HepG2 (cell line): Measurements from ENCODE around the gene TCP11L1. TPM values are rescaled to one million over a fixed set of nuclear protein-coding genes. Genes with fewer than 3 reads are reported as not detected.

Experiments
- ATAC-seq: fragments of 200-7000 bp; cut with Tn5 transposase; 3 replicates; pipeline ENCODE4 v1.9.1; 2020; ENCODE audit warnings: mild to moderate bottlenecking, moderate library complexity
- BruUV-seq: library from RNA; stranded (reverse); fragments of 400-500 nt; replicated peaks from 2 replicates; lab custom pipeline; 2021; lab: Mats Ljungman, UMichigan
- CTCF ChIA-PET: fragments of 300-600 bp; formaldehyde crosslinking; extraction: SDS; loops from one replicate; lab custom pipeline; 2021; ENCODE audit warnings: low total read pairs, inconsistent platforms, low intra/inter-chr PET ratio; lab: Yijun Ruan, JAX
- POLR2A ChIA-PET: fragments of 350-600 bp; sonication (Branson Sonifier 250); formaldehyde crosslinking; loops from one replicate; lab custom pipeline; 2020; ENCODE audit warnings: antibody characterized with exemption, inconsistent platforms; lab: Yijun Ruan, JAX
- DNase-seq: peaks from one replicate; pipeline ENCODE4 v3.0.0-alpha.2; 2015; ENCODE audit warnings: low spot score
- FAIRE-seq: peaks from 3 replicates; lab custom pipeline; 2011; peaks lifted over from hg19 to GRCh38; lab: Jason Lieb, UNC
- H2AFZ ChIP-seq: one replicate; pipeline ENCODE4 v1.6.1; 2011; ENCODE audit warnings: low read length, inconsistent platforms
- H3K27ac ChIP-seq: fragments of 300-600 bp; 3 replicates; pipeline ENCODE4 v1.8.0; 2011; ENCODE audit warnings: mixed run types, mild to moderate bottlenecking, mixed read lengths, low read length, inconsistent platforms; ENCODE audit not compliant: insufficient read depth; ENCODE audit errors: extremely low read length
- H3K27me3 ChIP-seq, 2 experiments: fragments of 200-600 bp in 1 of 2; 2 replicates in 1 of 2; 3 replicates in 1 of 2; pipeline versions ENCODE4 v1.6.0 to v1.8.0; 2011; ENCODE audit warnings: low read length in 2 of 2, mild to moderate bottlenecking in 2 of 2, moderate library complexity in 2 of 2, inconsistent platforms in 1 of 2; ENCODE audit not compliant: insufficient read depth in 2 of 2, control insufficient read depth in 1 of 2
- H3K36me3 ChIP-seq, 2 experiments: fragments of 200-600 bp in 1 of 2; replicated peaks in 1 of 2; 2 replicates in 1 of 2; 3 replicates in 1 of 2; pipeline versions ENCODE4 v1.5.1 to v1.8.0; 2011; ENCODE audit warnings: low read length in 2 of 2, inconsistent platforms in 1 of 2; ENCODE audit not compliant: insufficient read depth in 2 of 2, control insufficient read depth in 1 of 2
- H3K4me1 ChIP-seq: 2 replicates; pipeline ENCODE4 v1.5.1; 2012; ENCODE audit warnings: low read length, inconsistent platforms; ENCODE audit not compliant: insufficient read depth
- H3K4me2 ChIP-seq: 2 replicates; pipeline ENCODE4 v1.6.0; 2011; ENCODE audit warnings: low read depth, low read length, inconsistent platforms
- H3K4me3 ChIP-seq, 3 experiments: fragments of 200-600 bp in 1 of 3; sonication (generic), shearing (Covaris generic) in 1 of 3; replicated peaks in 1 of 3; 2 replicates each; pipeline ENCODE4 v1.5.1; 2011 to 2016; ENCODE audit warnings: low read length in 3 of 3, inconsistent platforms in 2 of 3, low read depth in 2 of 3, mild to moderate bottlenecking in 2 of 3, control low read depth in 1 of 3, mixed read lengths in 1 of 3; ENCODE audit not compliant: insufficient read depth in 1 of 3
- H3K79me2 ChIP-seq: one replicate; pipeline ENCODE4 v1.6.1; 2011; ENCODE audit warnings: low read length, inconsistent platforms; ENCODE audit not compliant: insufficient read depth
- H3K9ac ChIP-seq: 2 replicates; pipeline ENCODE4 v1.6.0; 2011; ENCODE audit warnings: mild to moderate bottlenecking, low read depth, low read length, inconsistent platforms; ENCODE audit not compliant: insufficient read depth
- H3K9me3 ChIP-seq: 2 replicates; pipeline ENCODE4 v1.5.1; 2012; ENCODE audit warnings: mild to moderate bottlenecking, low read length
- H4K20me1 ChIP-seq: 2 replicates; pipeline ENCODE4 v1.6.0; 2011; ENCODE audit warnings: inconsistent platforms, mild to moderate bottlenecking, low read length, moderate library complexity; ENCODE audit not compliant: insufficient read depth
- AGO2 ChIP-seq: fragments of 200-400 bp; formaldehyde crosslinking; optimal IDR thresholded peaks from 2 replicates; pipeline ENCODE3; 2017; ENCODE audit warnings: mild to moderate bottlenecking, low read depth, low read length, moderate library complexity
- EHMT2 ChIP-seq: fragments of 200-600 bp; sonication (generic); IDR thresholded peaks from 2 replicates; pipeline ENCODE4 v1.7.0; 2017; ENCODE audit warnings: antibody characterized with exemption, low read depth, low read length, borderline replicate concordance
- SNAPC2 ChIP-seq: sonication (generic); formaldehyde crosslinking; IDR thresholded peaks from 2 replicates; pipeline ENCODE4 v1.8.1; 2022; ENCODE audit warnings: mild to moderate bottlenecking, missing genetic modification reagents
- TEAD3 ChIP-seq: optimal IDR thresholded peaks from 2 replicates; pipeline ENCODE3; 2016; ENCODE audit warnings: borderline replicate concordance
- TSC22D2 ChIP-seq: sonication (generic); formaldehyde crosslinking; IDR thresholded peaks from 2 replicates; pipeline ENCODE4 v1.5.1; 2020; ENCODE audit warnings: missing genetic modification reagents, mild to moderate bottlenecking, borderline replicate concordance
- ZBTB34 ChIP-seq: sonication (generic); formaldehyde crosslinking; IDR thresholded peaks from 2 replicates; pipeline ENCODE4 v1.8.0; 2022; ENCODE audit warnings: mild to moderate bottlenecking, missing genetic modification reagents
- ZBTB43 ChIP-seq: sonication (generic); formaldehyde crosslinking; conservative IDR thresholded peaks from 2 replicates; pipeline ENCODE4 v1.4.0; 2020; ENCODE audit warnings: missing genetic modification reagents
- ZNF335 ChIP-seq: sonication (generic); formaldehyde crosslinking; IDR thresholded peaks from 2 replicates; pipeline ENCODE4 v1.4.0; 2020; ENCODE audit warnings: missing genetic modification reagents
- ZNF362 ChIP-seq: sonication (generic); formaldehyde crosslinking; IDR thresholded peaks from 2 replicates; pipeline ENCODE4 v1.4.0; 2020; ENCODE audit warnings: missing genetic modification reagents, mild to moderate bottlenecking, borderline replicate concordance
- ZNF382 ChIP-seq: sonication (generic); formaldehyde crosslinking; IDR thresholded peaks from 2 replicates; pipeline ENCODE4 v1.5.0; 2020; ENCODE audit warnings: missing genetic modification reagents, mild to moderate bottlenecking, borderline replicate concordance
- ZNF770 ChIP-seq: sonication (generic); formaldehyde crosslinking; IDR thresholded peaks from 2 replicates; pipeline ENCODE4 v1.5.0; 2020; ENCODE audit warnings: mild to moderate bottlenecking, missing genetic modification reagents
- ZSCAN25 ChIP-seq: sonication (generic); formaldehyde crosslinking; IDR thresholded peaks from 2 replicates; pipeline ENCODE4 v1.8.0; 2022; ENCODE audit warnings: mild to moderate bottlenecking, missing genetic modification reagents
- in situ Hi-C: cut with HindIII; loops from 2 replicates; pipeline ENCODE4 v1.10.0; 2017; ENCODE audit warnings: low pct_unique_long_range_greater_than_20kb; ENCODE audit not compliant: extremely low pct_ligation_motif_present
- intact Hi-C: fragments of 100-400 bp; cut with micrococcal nuclease; formaldehyde crosslinking; loops from one replicate; pipeline ENCODE4 v1.10.0; 2022; ENCODE audit not compliant: unreplicated experiment
- polyA plus RNA-seq, 8 experiments: library from polyadenylated mRNA; depleted of rRNA in 3 of 8; stranded (reverse) in 7 of 8; unstranded in 1 of 8; fragments of >200 nt; fragmentation: Illumina TruSeq in 4 of 8; extraction: Trizol in 4 of 8; gene quantifications; 2 replicates each; pipeline versions ENCODE4 v1.2.1 to v1.2.3, GENCODE V29; 2011 to 2016; ENCODE audit warnings: low read depth in 4 of 8, missing spikeins in 1 of 8, mixed read lengths in 1 of 8; ENCODE audit not compliant: insufficient read depth in 1 of 8
- total RNA-seq, 5 experiments: library from RNA; depleted of rRNA; stranded (reverse); fragments of >200 nt; fragmentation: Illumina TruSeq; extraction: Trizol; gene quantifications; 2 replicates each; pipeline ENCODE4 v1.2.3, GENCODE V29; 2016; ENCODE audit warnings: low read depth in 1 of 5

Gene TCP11L1
- total and polyA plus RNA-seq, 2 of the 13 experiments (the other 11 are each of a cell fraction or from before 2014, with no cell fraction given) = 7.9 to 10.1 TPM

- TF ChIP-seq ZNF770 (CRISPR knock-in tag) = 0 out of 2 replicates have a peak, but pooled peaks have one; percentile 28
- no peak for TF ChIP-seq ZBTB34 (CRISPR knock-in tag)
- BruUV-seq = no TSS peak
- Histone ChIP-seq H3K27me3 (no peaks in the 10 kb centered on the region), H3K9ac (no peak overlapping the region), H3K9me3 (no peaks in the 10 kb centered on the region), H3K27ac (no peak overlapping the region), H3K4me3 (no peak overlapping the region), H3K4me2 (no peak overlapping the region), H3K79me2 (no peaks in the 10 kb centered on the region), H4K20me1 (no peaks in the 10 kb centered on the region), H3K36me3 (peaks cover 6 to 41% of the 10 kb centered on the region in 2 experiments; a peak in 4 of 5 replicates), H2AFZ (no peak overlapping the region), H3K4me1 (no peaks in the 10 kb centered on the region)
- ChIA-PET CTCF (no interaction called here), POLR2A (no interaction called here)
- intact Hi-C loops = no loop called here
- no peak for DNase-seq
- no peak for FAIRE-seq
- ATAC-seq = no peak
- in situ Hi-C loops = no loop called here
Measured at GRCh38 chr11:33103836-33104235, 64.5 kb downstream of the TCP11L1 start.

- no peak overlapping the region for H3K27ac ChIP-seq
- H3K4me1 ChIP-seq = no peaks in the 10 kb centered on the region
- no peak for FAIRE-seq
- ATAC-seq = no peak
- no peak overlapping the region for H3K4me3 ChIP-seq
- H4K20me1 ChIP-seq = no peaks in the 10 kb centered on the region
- no peak overlapping the region for H3K4me2 ChIP-seq
- DNase-seq = no peak
- no peak overlapping the region for H3K9ac ChIP-seq
- in situ Hi-C loops (no loop called here), intact Hi-C loops (no loop called here)
- H2AFZ ChIP-seq = no peak overlapping the region
- no TSS peak for BruUV-seq
- no peaks in the 10 kb centered on the region for H3K27me3 ChIP-seq
- no peaks in the 10 kb centered on the region for H3K79me2 ChIP-seq
- no peaks in the 10 kb centered on the region for H3K9me3 ChIP-seq
- ChIA-PET POLR2A (no interaction called here), CTCF (no interaction called here)
- peaks cover 3 to 17% of the 10 kb centered on the region in 2 experiments; a peak in 2 of 5 replicates for H3K36me3 ChIP-seq
- no peak for TF ChIP-seq ZNF382
- no peak for TF ChIP-seq ZNF362 (CRISPR knock-in tag)
- no peak for TF ChIP-seq SNAPC2 (CRISPR knock-in tag)
- no peak for TF ChIP-seq ZSCAN25 (CRISPR knock-in tag)
- no peak for TF ChIP-seq TSC22D2 (CRISPR knock-in tag)
- TF ChIP-seq ZNF335 (CRISPR knock-in tag) = no peak
- TF ChIP-seq AGO2 = no peak
- no peak for TF ChIP-seq EHMT2
- no peak for TF ChIP-seq ZBTB43 (CRISPR knock-in tag)
- no peak for TF ChIP-seq TEAD3 (CRISPR knock-in tag)
Measured at GRCh38 chr11:33109294-33109895, 70.0 kb downstream of the TCP11L1 start.
